GM19438 (cell line): ENCODE data around the gene PCDH12.

Experiments used
- ATAC-seq: cut with Tn5 transposase; IDR thresholded peaks from one replicate; pipeline ENCODE4 v1.9.1; 2021; ENCODE audit warnings: low read depth; ENCODE audit not compliant: unreplicated experiment

PCDH12 gene

GRCh38 chr5:141913560-141914198 is 44.3 kb downstream of the PCDH12 start:
- no peak for ATAC-seq

DNA sequence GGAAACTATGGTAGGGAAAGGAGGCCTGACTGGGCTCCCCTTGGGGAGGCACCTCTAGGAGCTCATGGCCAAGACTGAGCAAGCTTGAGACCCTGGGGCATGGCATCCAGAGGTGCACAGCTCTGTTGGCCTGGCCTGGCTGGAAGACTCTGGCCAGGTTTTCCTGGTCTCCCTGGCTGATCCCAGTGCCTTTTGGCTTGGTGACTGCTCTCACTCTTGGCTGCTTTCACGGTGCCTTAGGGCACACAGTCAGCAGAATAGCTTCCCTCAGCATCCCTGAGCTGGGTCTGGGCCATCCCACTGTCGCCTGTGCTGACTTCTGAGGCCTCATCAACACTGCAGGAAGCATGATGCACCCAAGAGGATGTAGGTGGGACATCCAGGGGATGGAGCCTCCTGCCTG is 47.7 kb downstream of the PCDH12 start:
- ATAC-seq, result no peak

GRCh38 chr5:141909212-141909611 is 48.8 kb downstream of the PCDH12 start:
- ATAC-seq, result no peak

GRCh38 chr5:141908796-141909195 is 49.2 kb downstream of the PCDH12 start:
- no peak for ATAC-seq

DNA sequence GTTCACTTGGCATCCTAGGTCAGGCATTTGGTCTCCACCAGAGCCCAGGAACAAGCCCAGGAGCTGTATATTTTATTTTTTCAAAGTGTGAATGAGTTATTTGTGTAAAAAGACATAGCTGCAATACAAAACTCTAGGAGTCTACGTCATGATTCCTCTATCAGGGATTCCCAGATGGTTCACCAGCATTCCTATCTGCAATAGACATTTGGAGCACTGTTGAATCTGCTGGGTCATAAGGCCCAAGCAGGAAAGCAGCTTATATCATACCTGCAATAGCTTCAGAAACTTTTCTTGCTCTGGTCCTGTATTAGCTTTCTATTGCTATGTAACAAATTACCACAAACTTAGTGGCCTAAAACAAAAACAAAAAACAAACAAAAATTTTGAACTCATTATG is 51.0 kb downstream of the PCDH12 start:
- ATAC-seq, result no peak

DNA sequence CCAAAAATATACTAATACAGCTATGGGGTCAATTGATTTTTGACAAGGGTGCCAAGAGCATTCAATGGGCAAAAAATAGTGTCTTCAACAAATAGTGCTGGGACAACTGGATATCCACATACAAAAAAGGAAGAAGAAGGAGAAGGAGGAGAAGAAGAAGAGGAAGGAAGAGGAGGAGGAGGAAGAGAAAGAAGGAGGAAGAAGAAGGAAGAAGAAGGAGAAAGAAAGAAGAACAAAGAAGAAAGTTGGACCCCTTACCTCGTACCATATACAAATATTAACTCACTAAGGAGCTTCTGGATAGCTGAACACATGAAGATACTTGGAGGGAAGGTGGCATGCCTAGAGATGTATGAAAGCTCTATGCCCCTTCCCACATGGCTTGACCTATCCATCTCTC is 51.5 kb downstream of the PCDH12 start:
- ATAC-seq, result no peak

GRCh38 chr5:141904551-141904950 is 53.5 kb downstream of the PCDH12 start:
- no peak for ATAC-seq

- no peak for ATAC-seq
Measured at GRCh38 chr5:141903261-141903660, 54.7 kb downstream of the PCDH12 start.

DNA sequence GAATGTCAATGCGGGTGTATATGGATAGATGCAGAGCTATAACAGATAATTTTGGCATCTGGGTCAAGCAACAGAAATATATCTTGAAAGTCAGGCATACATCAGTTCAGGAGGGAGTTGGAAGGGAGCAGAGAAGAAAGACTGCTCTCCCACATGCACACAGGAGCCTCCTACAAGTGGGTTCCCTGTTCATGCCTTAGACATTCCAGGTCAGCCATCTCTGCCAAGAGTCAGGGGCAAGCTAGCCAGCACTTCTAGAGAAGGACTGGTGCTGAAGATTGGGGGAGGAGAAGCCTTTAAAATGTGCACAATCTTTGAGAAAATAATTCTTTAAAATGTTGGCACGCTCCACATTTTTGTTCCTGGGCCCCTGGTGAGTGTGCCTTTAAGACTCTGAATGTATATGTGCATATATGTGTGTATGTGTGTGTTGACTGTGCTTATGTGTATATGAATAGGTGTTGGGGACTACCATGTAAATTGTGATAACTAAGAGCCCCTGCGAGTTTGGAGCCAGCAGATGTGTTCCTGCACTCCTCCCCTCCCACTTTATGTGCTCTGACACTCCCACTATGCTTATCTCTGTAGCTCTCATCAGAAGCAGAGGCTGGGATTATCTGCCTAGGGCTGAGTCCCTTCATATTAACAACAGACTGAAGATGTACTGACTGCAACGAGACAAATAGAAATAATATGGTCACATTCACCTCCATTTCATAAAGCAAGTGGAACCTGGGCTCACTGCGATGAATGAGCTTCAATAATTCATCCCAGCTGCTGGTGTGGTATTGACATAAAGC is 55.8 kb downstream of the PCDH12 start:
- ATAC-seq, result no peak

DNA sequence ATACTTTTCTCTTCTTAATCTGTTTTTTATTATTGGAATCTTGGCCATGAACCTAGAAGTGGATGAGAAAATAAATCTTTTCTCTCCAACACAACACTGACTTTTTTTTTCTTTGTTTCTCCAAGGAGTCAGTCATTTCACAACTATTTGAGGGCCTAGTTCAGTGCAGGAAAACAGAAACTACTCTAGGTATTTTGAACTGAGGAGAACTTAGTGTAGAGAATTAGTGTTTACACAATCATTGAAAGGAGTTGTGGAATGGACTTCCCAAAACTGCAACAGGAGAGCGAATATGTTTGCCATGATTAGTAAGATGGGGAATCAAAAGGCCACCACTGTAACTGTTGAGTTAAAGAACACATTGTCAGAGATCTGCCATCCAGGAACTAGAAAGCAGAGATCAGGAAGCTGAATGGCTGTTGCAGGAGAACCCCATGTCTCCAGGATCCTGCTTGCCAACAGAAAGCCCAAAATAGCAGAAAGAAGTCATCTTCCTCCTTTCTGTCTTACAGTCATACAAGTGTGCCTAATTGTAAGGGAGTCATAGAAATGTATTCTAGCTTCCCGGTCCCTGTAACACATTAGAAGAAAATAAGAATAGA is 59.5 kb downstream of the PCDH12 start:
- no peak for ATAC-seq

DNA sequence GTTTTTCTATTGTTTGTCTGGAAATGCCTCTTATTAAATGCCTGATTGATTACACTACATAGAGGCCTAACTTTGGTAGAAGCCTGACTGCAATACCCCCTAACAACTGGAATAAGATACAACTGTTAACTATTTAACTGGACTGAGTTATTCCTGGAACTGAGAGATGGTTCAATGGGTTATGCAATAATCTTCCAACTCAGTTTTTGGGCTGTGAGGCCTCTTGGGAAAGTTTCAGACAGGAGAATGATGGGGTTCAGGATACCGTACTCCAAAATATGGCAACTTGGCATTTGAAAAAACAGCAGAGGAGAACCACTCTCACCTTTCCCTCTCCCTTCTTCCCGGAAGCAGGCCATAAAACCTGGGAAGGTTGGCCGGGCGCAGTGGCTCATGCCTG is 60.6 kb downstream of the PCDH12 start:
- ATAC-seq, result no peak
